HG03442 (cell line): Measurements from ENCODE around the gene BYSL.

ENCODE experiments used
- ATAC-seq: cut with Tn5 transposase; IDR thresholded peaks from one replicate; pipeline ENCODE4 v1.9.1; 2021; ENCODE audit warnings: mild to moderate bottlenecking, moderate library complexity; ENCODE audit not compliant: unreplicated experiment

The BYSL gene

DNA sequence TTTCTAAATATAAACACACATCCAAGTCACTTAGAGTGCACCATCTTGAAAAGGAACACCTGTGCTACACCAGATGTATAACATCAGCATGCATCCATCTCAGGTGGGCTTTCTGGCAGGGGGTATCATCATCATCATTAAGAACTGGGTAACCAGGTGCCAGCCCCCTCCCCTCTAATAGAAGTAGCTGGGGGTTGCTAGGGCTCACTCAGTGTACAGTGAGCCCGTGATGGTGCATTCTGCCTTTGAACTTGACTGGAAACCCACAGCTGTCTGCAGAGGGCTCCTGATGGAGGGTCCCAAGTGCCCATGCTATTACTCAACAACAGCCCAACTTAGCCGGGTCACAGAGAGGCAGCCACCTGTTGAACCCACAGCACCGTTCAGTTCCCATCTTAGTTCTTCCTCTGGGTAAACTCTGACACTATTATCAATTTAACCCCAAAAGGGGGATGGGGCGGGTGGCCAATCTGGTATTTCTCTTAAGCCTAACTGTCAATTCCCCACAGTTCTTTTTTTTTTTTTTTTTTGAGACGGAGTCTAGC is 53.1 kb downstream of the BYSL start:
- no peak for ATAC-seq

DNA sequence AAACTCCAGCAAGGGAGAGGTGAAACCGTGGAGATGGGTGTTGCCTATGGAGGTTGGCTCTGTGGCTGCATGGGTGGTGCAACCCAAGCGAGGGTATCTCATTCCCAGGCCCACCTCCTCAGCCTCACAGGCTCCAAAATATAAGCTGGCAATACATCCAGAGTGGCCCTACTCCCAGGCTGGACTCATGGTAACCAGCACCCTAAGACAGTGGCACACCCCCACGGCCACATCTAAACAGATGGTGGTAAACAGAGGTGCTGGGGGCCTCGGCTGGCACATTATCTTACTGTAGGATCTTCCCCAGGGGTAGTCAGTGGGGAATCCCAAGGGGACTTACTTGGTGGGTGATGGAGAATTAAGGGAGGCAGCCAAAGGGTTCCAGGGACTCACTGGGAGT is 54.0 kb downstream of the BYSL start:
- no peak for ATAC-seq

DNA sequence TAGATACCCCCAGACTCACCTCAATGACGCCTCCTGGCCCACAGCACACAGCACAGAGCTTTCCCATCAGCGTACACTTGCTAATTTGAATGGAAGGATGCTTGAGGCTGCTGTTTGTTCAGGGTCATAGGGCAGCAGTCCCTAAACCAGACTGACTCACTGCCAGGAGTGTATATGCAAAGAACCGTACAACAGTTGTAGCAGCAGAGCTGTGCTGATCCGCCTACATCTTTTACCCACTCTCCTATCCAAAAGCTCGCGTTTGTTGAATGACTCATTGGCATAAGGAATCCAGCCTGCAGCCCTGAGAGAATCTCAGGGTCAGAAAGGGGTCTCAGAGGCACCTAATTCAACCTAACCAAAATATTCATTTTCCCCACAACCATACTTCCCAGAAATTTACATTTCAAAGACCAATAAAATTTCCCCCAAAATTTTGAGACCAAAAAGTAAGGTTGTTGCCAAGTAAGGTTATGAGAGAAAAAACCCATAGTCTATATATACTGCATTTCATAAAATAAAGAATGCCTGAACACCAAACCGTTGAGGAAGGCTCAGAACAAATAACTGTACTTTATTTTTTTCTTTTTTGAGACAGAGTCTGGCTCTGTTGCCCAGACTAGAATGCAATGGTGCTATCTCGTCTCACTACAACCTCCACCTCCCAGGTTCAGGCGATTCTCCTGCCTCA is 55.6 kb downstream of the BYSL start:
- no peak for ATAC-seq
